ENCODE results near the gene MUC12.
"Not testable (repeated sequence)": the region's sequence is repeated elsewhere in the genome, so short reads cannot be mapped to it uniquely, and the experiment has no call there.

The MUC12 gene

GRCh38 chr7:100969066-100969615 lies at the start of gene MUC12:
Gene MUC12, plus strand, starts transcription at chr7:100969565. Its CDS starts 58 bp downstream, at chr7:100969623.
- DNase-seq (ENCODE audit: low read depth, low spot score) = no peak
- Histone ChIP-seq H3K4me1 (ENCODE audit: insufficient read depth, insufficient read length) (peaks cover 26% of the 10 kb centered on the region), H3K36me3 (ENCODE audit: insufficient read depth, insufficient read length, low read length) (no peaks in the 10 kb centered on the region), H3K4me3 (ENCODE audit: insufficient read length, low read depth) (no peak within 1 kb of the TSS), H3K27me3 (ENCODE audit: insufficient read depth, insufficient read length) (peaks cover 24% of the 10 kb centered on the region), H3K9ac (ENCODE audit: insufficient read length, low read depth) (no peak within 1 kb of the TSS), H3K9me3 (ENCODE audit: insufficient read depth, low read length) (no peaks in the 10 kb centered on the region)
- TF ChIP-seq ZNF274 (IDR thresholded peaks at IDR 0.05; ENCODE audit: low read depth, low read length) (no peak), SUZ12 (IDR thresholded peaks at IDR 0.05; ENCODE audit: extremely low read depth, insufficient read depth, insufficient read length) (no peak), YY1 (IDR thresholded peaks at IDR 0.05; ENCODE audit: insufficient read depth, insufficient read length) (no peak)

- H3K9me3 ChIP-seq (ENCODE audit: insufficient read depth, low read length); H3K27me3 ChIP-seq (ENCODE audit: insufficient read depth, insufficient read length); H3K36me3 ChIP-seq (ENCODE audit: insufficient read depth, insufficient read length, low read length); H3K9ac ChIP-seq (ENCODE audit: insufficient read length, low read depth); H3K4me3 ChIP-seq (ENCODE audit: insufficient read length, low read depth); DNase-seq (ENCODE audit: low read depth, low spot score); H3K4me1 ChIP-seq (ENCODE audit: insufficient read depth, insufficient read length): not testable (repeated sequence)
These were observed 49.5 kb upstream of the MUC12 start for GRCh38 chr7:100919779-100920437.

- no peaks in the 10 kb centered on the region for H3K36me3 ChIP-seq (ENCODE audit: insufficient read depth, insufficient read length, low read length)
- H3K27me3 ChIP-seq (ENCODE audit: insufficient read depth, insufficient read length) = no peaks in the 10 kb centered on the region
- DNase-seq (ENCODE audit: low read depth, low spot score) = no peak
- no peak overlapping the region for H3K4me3 ChIP-seq (ENCODE audit: insufficient read length, low read depth)
- H3K9ac ChIP-seq (ENCODE audit: insufficient read length, low read depth) = no peak overlapping the region
- peaks cover 8% of the 10 kb centered on the region; the same call in 1 of the 2 replicates for H3K9me3 ChIP-seq (ENCODE audit: insufficient read depth, low read length)
- no peaks in the 10 kb centered on the region for H3K4me1 ChIP-seq (ENCODE audit: insufficient read depth, insufficient read length)
- no peak for TF ChIP-seq YY1 (IDR thresholded peaks at IDR 0.05; ENCODE audit: insufficient read depth, insufficient read length)
- no peak for TF ChIP-seq SUZ12 (IDR thresholded peaks at IDR 0.05; ENCODE audit: extremely low read depth, insufficient read depth, insufficient read length)
- TF ChIP-seq ZNF274 (IDR thresholded peaks at IDR 0.05; ENCODE audit: low read depth, low read length) = no peak
These were observed 48.3 kb upstream of the MUC12 start for GRCh38 chr7:100921039-100921438.

- not testable (repeated sequence) for H3K4me3 ChIP-seq (ENCODE audit: insufficient read length, low read depth); H3K9me3 ChIP-seq (ENCODE audit: insufficient read depth, low read length); H3K9ac ChIP-seq (ENCODE audit: insufficient read length, low read depth); H3K27me3 ChIP-seq (ENCODE audit: insufficient read depth, insufficient read length); H3K4me1 ChIP-seq (ENCODE audit: insufficient read depth, insufficient read length); DNase-seq (ENCODE audit: low read depth, low spot score); H3K36me3 ChIP-seq (ENCODE audit: insufficient read depth, insufficient read length, low read length)
These were observed 45.7 kb upstream of the MUC12 start for GRCh38 chr7:100923616-100924015.

GRCh38 chr7:100929808-100930174 lies 39.6 kb upstream of the MUC12 start:
- DNase-seq (ENCODE audit: low read depth, low spot score) = no peak
- H3K36me3 ChIP-seq (ENCODE audit: insufficient read depth, insufficient read length, low read length) = no peaks in the 10 kb centered on the region
- H3K27me3 ChIP-seq (ENCODE audit: insufficient read depth, insufficient read length) = no peaks in the 10 kb centered on the region
- TF ChIP-seq YY1 (IDR thresholded peaks at IDR 0.05; ENCODE audit: insufficient read depth, insufficient read length) (no peak), ZNF274 (IDR thresholded peaks at IDR 0.05; ENCODE audit: low read depth, low read length) (no peak), SUZ12 (IDR thresholded peaks at IDR 0.05; ENCODE audit: extremely low read depth, insufficient read depth, insufficient read length) (no peak)
- no peak overlapping the region for H3K4me3 ChIP-seq (ENCODE audit: insufficient read length, low read depth)
- H3K9me3 ChIP-seq (ENCODE audit: insufficient read depth, low read length) = peaks cover 24% of the 10 kb centered on the region
- H3K4me1 ChIP-seq (ENCODE audit: insufficient read depth, insufficient read length) = peaks cover 6% of the 10 kb centered on the region
- H3K9ac ChIP-seq (ENCODE audit: insufficient read length, low read depth) = peak overlapping the region; percentile 1

GRCh38 chr7:100933734-100934133 lies 35.6 kb upstream of the MUC12 start:
- TF ChIP-seq SUZ12 (IDR thresholded peaks at IDR 0.05; ENCODE audit: extremely low read depth, insufficient read depth, insufficient read length) (no peak), YY1 (IDR thresholded peaks at IDR 0.05; ENCODE audit: insufficient read depth, insufficient read length) (no peak), ZNF274 (IDR thresholded peaks at IDR 0.05; ENCODE audit: low read depth, low read length) (no peak)
- Histone ChIP-seq H3K36me3 (ENCODE audit: insufficient read depth, insufficient read length, low read length) (no peaks in the 10 kb centered on the region), H3K27me3 (ENCODE audit: insufficient read depth, insufficient read length) (no peaks in the 10 kb centered on the region)

GRCh38 chr7:100935381-100935780 lies 34.0 kb upstream of the MUC12 start:
- not testable (repeated sequence) for H3K4me1 ChIP-seq (ENCODE audit: insufficient read depth, insufficient read length); H3K36me3 ChIP-seq (ENCODE audit: insufficient read depth, insufficient read length, low read length); DNase-seq (ENCODE audit: low read depth, low spot score); H3K27me3 ChIP-seq (ENCODE audit: insufficient read depth, insufficient read length); H3K9ac ChIP-seq (ENCODE audit: insufficient read length, low read depth); H3K4me3 ChIP-seq (ENCODE audit: insufficient read length, low read depth)
- H3K9me3 ChIP-seq (ENCODE audit: insufficient read depth, low read length) = peaks cover 24% of the 10 kb centered on the region

More at GRCh38 chr7:100933734-100934133, 35.6 kb upstream of the MUC12 start:
- Histone ChIP-seq H3K9me3 (ENCODE audit: insufficient read depth, low read length) (peaks cover 24% of the 10 kb centered on the region), H3K4me1 (ENCODE audit: insufficient read depth, insufficient read length) (peaks cover 3% of the 10 kb centered on the region), H3K4me3 (ENCODE audit: insufficient read length, low read depth) (no peak overlapping the region), H3K9ac (ENCODE audit: insufficient read length, low read depth) (no peak overlapping the region)
- no peak for DNase-seq (ENCODE audit: low read depth, low spot score)

- not testable (repeated sequence) for H3K27me3 ChIP-seq (ENCODE audit: insufficient read depth, insufficient read length); H3K36me3 ChIP-seq (ENCODE audit: insufficient read depth, insufficient read length, low read length); H3K4me1 ChIP-seq (ENCODE audit: insufficient read depth, insufficient read length); DNase-seq (ENCODE audit: low read depth, low spot score); H3K9ac ChIP-seq (ENCODE audit: insufficient read length, low read depth); H3K4me3 ChIP-seq (ENCODE audit: insufficient read length, low read depth)
- peaks cover 18% of the 10 kb centered on the region for H3K9me3 ChIP-seq (ENCODE audit: insufficient read depth, low read length)
These were observed 33.2 kb upstream of the MUC12 start for GRCh38 chr7:100936167-100936566.
